ENCODE results near the gene FAM149A.

FAM149A gene

DNA sequence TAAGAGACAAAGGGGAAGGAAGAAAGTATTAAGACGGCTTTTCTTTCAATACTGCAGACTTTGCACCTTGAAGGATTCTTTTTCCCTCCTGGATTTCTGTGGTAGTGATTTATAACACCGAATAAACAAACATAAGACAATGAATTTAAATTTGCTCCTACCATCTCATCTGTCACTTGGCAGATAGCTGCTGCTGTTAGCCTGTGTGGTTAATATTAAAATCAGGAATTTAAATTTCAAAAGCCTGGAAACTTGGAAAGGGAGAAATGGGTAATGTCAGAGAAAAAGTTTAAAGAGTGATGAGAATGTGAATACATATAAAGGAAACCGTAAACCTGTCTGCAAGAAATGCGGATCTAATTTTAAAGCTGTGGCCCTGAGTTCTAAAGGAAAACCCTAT lies 3.4 kb downstream of the FAM149A start:
- peaks cover 33% of the 10 kb centered on the region for H3K27me3 ChIP-seq (ENCODE audit: control insufficient read depth, insufficient read depth, low read length)
- no peaks in the 10 kb centered on the region for H3K9me3 ChIP-seq (ENCODE audit: control insufficient read depth, insufficient read depth, low read length)
- no peak overlapping the region for H3K4me3 ChIP-seq (ENCODE audit: low read depth, low read length)
- H3K27ac ChIP-seq (ENCODE audit: low read depth, low read length) = no peak overlapping the region
- H3K36me3 ChIP-seq (ENCODE audit: control insufficient read depth, insufficient read depth, low read length) = no peaks in the 10 kb centered on the region
- peaks cover 15% of the 10 kb centered on the region for H3K4me1 ChIP-seq (ENCODE audit: control insufficient read depth, insufficient read depth, low read length)
- no peak overlapping the region for H3K9ac ChIP-seq (ENCODE audit: low read depth, low read length)

- H3K4me1 ChIP-seq (ENCODE audit: control insufficient read depth, insufficient read depth, low read length) = peaks cover 15% of the 10 kb centered on the region
- no peaks in the 10 kb centered on the region for H3K36me3 ChIP-seq (ENCODE audit: control insufficient read depth, insufficient read depth, low read length)
- no peak overlapping the region for H3K4me3 ChIP-seq (ENCODE audit: low read depth, low read length)
- no peak overlapping the region for H3K9ac ChIP-seq (ENCODE audit: low read depth, low read length)
- no peaks in the 10 kb centered on the region for H3K9me3 ChIP-seq (ENCODE audit: control insufficient read depth, insufficient read depth, low read length)
- peaks cover 28% of the 10 kb centered on the region for H3K27me3 ChIP-seq (ENCODE audit: control insufficient read depth, insufficient read depth, low read length)
- no peak overlapping the region for H3K27ac ChIP-seq (ENCODE audit: low read depth, low read length)
These were observed 3.9 kb downstream of the FAM149A start for GRCh38 chr4:186108391-186108790.

DNA sequence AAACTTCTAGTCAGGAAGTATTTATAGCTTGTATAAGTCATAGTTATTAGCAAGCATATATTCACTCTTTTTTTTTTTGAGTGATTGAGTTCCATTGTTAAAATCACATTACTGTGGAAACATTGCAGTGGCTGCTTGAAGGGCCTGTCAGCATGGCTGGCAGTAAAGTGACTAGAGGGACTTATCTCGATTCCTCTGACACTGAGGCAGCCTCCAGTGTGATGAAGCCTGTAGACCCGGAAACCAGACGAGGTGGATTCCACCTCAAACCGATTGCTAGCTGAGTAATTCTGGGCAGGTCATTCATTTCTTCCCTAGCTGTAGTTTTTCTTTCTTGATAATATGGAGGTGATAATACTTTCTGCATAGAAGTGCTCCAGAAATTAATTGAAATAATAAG lies 4.7 kb downstream of the FAM149A start:
- H3K9me3 ChIP-seq (ENCODE audit: control insufficient read depth, insufficient read depth, low read length) = no peaks in the 10 kb centered on the region
- peaks cover 15% of the 10 kb centered on the region for H3K4me1 ChIP-seq (ENCODE audit: control insufficient read depth, insufficient read depth, low read length)
- H3K9ac ChIP-seq (ENCODE audit: low read depth, low read length) = no peak overlapping the region
- H3K27me3 ChIP-seq (ENCODE audit: control insufficient read depth, insufficient read depth, low read length) = peaks cover 20% of the 10 kb centered on the region
- no peaks in the 10 kb centered on the region for H3K36me3 ChIP-seq (ENCODE audit: control insufficient read depth, insufficient read depth, low read length)
- H3K4me3 ChIP-seq (ENCODE audit: low read depth, low read length) = no peak overlapping the region
- no peak overlapping the region for H3K27ac ChIP-seq (ENCODE audit: low read depth, low read length)

DNA sequence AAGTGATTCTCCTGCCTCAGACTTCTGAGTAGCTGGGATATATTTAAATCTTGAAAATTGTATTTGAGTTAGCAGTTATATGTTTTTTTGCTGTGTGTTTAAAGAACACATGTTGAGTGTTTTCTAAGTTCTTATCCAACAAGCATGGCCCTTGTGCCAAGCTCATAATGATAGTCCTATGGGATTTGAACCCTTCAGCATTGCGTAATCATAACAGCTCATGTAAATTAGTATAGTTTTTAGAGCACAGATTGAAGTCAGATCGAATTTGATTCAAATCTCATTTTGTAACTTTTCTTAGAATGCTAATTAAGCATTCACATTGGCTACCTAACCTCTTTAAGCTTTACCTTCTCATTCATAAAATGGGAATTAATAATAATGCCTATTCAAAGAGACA lies 12.2 kb downstream of the FAM149A start:
- Histone ChIP-seq H3K4me3 (ENCODE audit: low read depth, low read length) (no peak overlapping the region), H3K9me3 (ENCODE audit: control insufficient read depth, insufficient read depth, low read length) (no peaks in the 10 kb centered on the region), H3K9ac (ENCODE audit: low read depth, low read length) (no peak overlapping the region), H3K27me3 (ENCODE audit: control insufficient read depth, insufficient read depth, low read length) (no peaks in the 10 kb centered on the region), H3K36me3 (ENCODE audit: control insufficient read depth, insufficient read depth, low read length) (no peaks in the 10 kb centered on the region), H3K4me1 (ENCODE audit: control insufficient read depth, insufficient read depth, low read length) (peaks cover 8% of the 10 kb centered on the region; the same call in 1 of the 2 replicates), H3K27ac (ENCODE audit: low read depth, low read length) (no peak overlapping the region)

DNA sequence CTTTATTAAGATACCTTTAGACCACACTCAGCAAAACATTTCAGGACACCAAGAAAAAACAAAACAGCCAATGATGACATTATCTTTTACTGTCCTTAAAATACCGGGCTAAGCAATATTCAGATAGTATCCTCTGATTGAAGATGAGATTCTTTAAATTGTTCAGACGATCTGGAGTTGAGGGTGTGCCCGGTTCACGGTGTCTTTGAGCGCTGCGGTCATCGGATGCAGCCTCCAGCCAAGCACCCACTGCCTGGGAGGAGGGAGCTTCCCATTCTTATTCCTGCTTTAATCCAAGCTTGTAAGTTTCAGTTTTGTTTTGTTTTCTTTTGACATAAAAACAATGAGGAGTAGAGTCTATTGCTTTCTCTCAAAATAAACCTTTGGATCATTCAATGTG lies 14.1 kb downstream of the FAM149A start:
- Histone ChIP-seq H3K9ac (ENCODE audit: low read depth, low read length) (no peak overlapping the region), H3K9me3 (ENCODE audit: control insufficient read depth, insufficient read depth, low read length) (no peaks in the 10 kb centered on the region), H3K4me3 (ENCODE audit: low read depth, low read length) (no peak overlapping the region), H3K27me3 (ENCODE audit: control insufficient read depth, insufficient read depth, low read length) (no peaks in the 10 kb centered on the region), H3K4me1 (ENCODE audit: control insufficient read depth, insufficient read depth, low read length) (peaks cover 8% of the 10 kb centered on the region; the same call in 1 of the 2 replicates), H3K27ac (ENCODE audit: low read depth, low read length) (no peak overlapping the region), H3K36me3 (ENCODE audit: control insufficient read depth, insufficient read depth, low read length) (no peaks in the 10 kb centered on the region)

DNA sequence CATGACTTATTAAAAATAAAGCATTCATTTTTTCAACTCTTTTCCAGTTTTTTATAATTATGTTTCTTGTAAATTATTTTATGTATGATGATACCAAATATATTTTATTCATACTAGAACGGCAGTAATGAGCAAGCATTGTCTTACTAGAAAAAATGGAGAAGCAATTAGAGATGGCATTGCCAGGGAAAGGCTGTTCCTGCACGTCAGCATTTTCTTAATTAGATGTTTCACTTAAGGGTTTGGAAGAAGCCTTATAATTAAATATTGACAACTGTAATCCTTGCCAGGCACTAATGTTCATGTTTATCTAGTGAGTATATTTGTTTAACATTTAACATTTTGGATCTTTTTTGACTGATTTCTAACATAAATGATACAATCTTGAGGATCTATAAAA lies 16.6 kb downstream of the FAM149A start:
- Histone ChIP-seq H3K9ac (ENCODE audit: low read depth, low read length) (no peak overlapping the region), H3K27me3 (ENCODE audit: control insufficient read depth, insufficient read depth, low read length) (no peaks in the 10 kb centered on the region), H3K27ac (ENCODE audit: low read depth, low read length) (no peak overlapping the region), H3K4me3 (ENCODE audit: low read depth, low read length) (no peak overlapping the region), H3K9me3 (ENCODE audit: control insufficient read depth, insufficient read depth, low read length) (no peaks in the 10 kb centered on the region), H3K36me3 (ENCODE audit: control insufficient read depth, insufficient read depth, low read length) (no peaks in the 10 kb centered on the region), H3K4me1 (ENCODE audit: control insufficient read depth, insufficient read depth, low read length) (peaks cover 8% of the 10 kb centered on the region; the same call in 1 of the 2 replicates)

- H3K9ac ChIP-seq (ENCODE audit: low read depth, low read length) = no peak overlapping the region
- no peaks in the 10 kb centered on the region for H3K27me3 ChIP-seq (ENCODE audit: control insufficient read depth, insufficient read depth, low read length)
- no peaks in the 10 kb centered on the region for H3K36me3 ChIP-seq (ENCODE audit: control insufficient read depth, insufficient read depth, low read length)
- H3K27ac ChIP-seq (ENCODE audit: low read depth, low read length) = no peak overlapping the region
- peaks cover 21% of the 10 kb centered on the region for H3K4me1 ChIP-seq (ENCODE audit: control insufficient read depth, insufficient read depth, low read length)
- H3K4me3 ChIP-seq (ENCODE audit: low read depth, low read length) = no peak overlapping the region
- H3K9me3 ChIP-seq (ENCODE audit: control insufficient read depth, insufficient read depth, low read length) = no peaks in the 10 kb centered on the region
These were observed 24.3 kb downstream of the FAM149A start for GRCh38 chr4:186128842-186129241.

GRCh38 chr4:186131935-186132334 lies 27.4 kb downstream of the FAM149A start:
- Histone ChIP-seq H3K27me3 (ENCODE audit: control insufficient read depth, insufficient read depth, low read length) (no peaks in the 10 kb centered on the region), H3K9ac (ENCODE audit: low read depth, low read length) (no peak overlapping the region), H3K36me3 (ENCODE audit: control insufficient read depth, insufficient read depth, low read length) (no peaks in the 10 kb centered on the region), H3K4me3 (ENCODE audit: low read depth, low read length) (no peak overlapping the region), H3K27ac (ENCODE audit: low read depth, low read length) (no peak overlapping the region), H3K4me1 (ENCODE audit: control insufficient read depth, insufficient read depth, low read length) (peaks cover 21% of the 10 kb centered on the region), H3K9me3 (ENCODE audit: control insufficient read depth, insufficient read depth, low read length) (no peaks in the 10 kb centered on the region)

DNA sequence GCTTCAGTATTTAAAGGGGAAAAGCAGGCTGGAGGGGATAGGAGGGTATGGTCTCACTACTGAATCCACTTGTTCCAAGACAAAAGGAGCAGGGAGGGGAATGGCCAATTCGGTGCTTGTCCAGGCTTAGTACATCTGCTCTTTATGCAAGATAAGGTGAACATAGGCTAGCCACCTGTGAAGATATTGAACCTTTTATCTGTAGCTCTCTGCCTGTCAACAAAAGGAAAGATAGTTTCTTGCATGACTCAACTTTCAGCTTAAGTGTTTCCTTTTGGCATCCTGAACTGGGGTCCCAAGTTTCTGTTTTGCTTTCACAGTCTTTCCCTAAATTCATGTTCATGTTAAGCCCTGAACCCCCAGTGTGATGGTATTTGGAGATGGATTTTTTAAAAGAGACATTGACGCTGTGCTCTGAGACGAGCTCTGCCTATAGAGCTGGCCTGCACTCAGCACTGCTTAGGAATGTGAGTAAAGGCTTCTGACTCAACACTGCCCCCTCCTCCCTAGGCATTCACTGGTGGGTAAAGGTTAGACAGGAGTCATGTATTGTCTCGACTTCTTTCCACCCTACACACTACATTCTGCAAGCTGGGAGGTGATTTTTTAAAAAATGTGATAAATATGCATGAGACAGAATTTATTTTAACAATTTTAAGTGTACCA lies 28.2 kb downstream of the FAM149A start:
- Histone ChIP-seq H3K9me3 (ENCODE audit: control insufficient read depth, insufficient read depth, low read length) (no peaks in the 10 kb centered on the region), H3K9ac (ENCODE audit: low read depth, low read length) (no peak overlapping the region), H3K27ac (ENCODE audit: low read depth, low read length) (peak overlapping the region; percentile 39), H3K4me1 (ENCODE audit: control insufficient read depth, insufficient read depth, low read length) (peaks cover 21% of the 10 kb centered on the region), H3K4me3 (ENCODE audit: low read depth, low read length) (no peak overlapping the region), H3K36me3 (ENCODE audit: control insufficient read depth, insufficient read depth, low read length) (no peaks in the 10 kb centered on the region), H3K27me3 (ENCODE audit: control insufficient read depth, insufficient read depth, low read length) (no peaks in the 10 kb centered on the region)

DNA sequence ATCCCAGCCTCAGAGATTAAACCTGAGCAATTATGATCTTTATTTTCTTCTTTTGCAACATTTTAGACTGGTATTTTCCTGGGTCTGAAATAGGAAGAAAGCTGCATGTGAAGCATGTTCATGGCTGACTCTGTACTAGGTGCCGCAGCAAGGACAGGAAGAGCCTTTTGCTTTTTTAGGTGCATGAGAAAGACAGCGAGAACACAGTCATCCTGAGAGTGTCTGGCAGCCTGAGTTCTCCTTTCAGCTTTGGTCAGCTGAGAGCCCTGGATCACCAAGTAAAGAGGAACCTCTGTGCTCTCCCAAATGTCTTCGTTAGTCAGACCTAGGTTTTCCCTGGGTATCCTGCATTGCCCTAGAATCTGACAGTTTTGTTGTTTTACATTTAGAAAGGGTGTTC lies 29.8 kb downstream of the FAM149A start:
- Histone ChIP-seq H3K27me3 (ENCODE audit: control insufficient read depth, insufficient read depth, low read length) (no peaks in the 10 kb centered on the region), H3K9ac (ENCODE audit: low read depth, low read length) (no peak overlapping the region), H3K36me3 (ENCODE audit: control insufficient read depth, insufficient read depth, low read length) (no peaks in the 10 kb centered on the region), H3K27ac (ENCODE audit: low read depth, low read length) (no peak overlapping the region), H3K9me3 (ENCODE audit: control insufficient read depth, insufficient read depth, low read length) (no peaks in the 10 kb centered on the region), H3K4me3 (ENCODE audit: low read depth, low read length) (no peak overlapping the region), H3K4me1 (ENCODE audit: control insufficient read depth, insufficient read depth, low read length) (peaks cover 21% of the 10 kb centered on the region)

DNA sequence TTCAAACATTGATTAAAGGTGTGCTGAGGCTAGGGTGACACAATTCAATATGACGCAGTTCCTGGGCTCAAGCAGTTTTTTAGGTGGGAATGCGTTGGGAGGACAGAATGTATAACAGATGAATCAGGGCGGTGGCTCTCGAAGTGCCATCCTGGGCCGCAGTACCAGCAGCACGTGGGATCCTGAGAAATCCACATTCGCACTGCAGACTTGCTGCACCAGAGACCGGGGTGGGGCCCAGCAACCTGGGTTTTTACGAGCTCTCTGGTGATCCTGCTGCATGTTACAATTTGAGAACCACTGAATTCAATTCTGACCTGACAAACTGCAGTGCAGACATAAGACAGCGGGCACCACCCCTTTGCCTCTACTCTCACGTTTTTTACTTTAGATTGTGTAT lies 30.4 kb downstream of the FAM149A start:
- Histone ChIP-seq H3K4me1 (ENCODE audit: control insufficient read depth, insufficient read depth, low read length) (peaks cover 21% of the 10 kb centered on the region), H3K4me3 (ENCODE audit: low read depth, low read length) (no peak overlapping the region), H3K27ac (ENCODE audit: low read depth, low read length) (no peak overlapping the region), H3K9ac (ENCODE audit: low read depth, low read length) (no peak overlapping the region), H3K27me3 (ENCODE audit: control insufficient read depth, insufficient read depth, low read length) (no peaks in the 10 kb centered on the region), H3K36me3 (ENCODE audit: control insufficient read depth, insufficient read depth, low read length) (no peaks in the 10 kb centered on the region), H3K9me3 (ENCODE audit: control insufficient read depth, insufficient read depth, low read length) (no peaks in the 10 kb centered on the region)

Measured in HUES48 (cell line).